HG03064 (cell line): ENCODE measurements around the gene SHOC1.
"Not testable (repeated sequence)": the region's sequence is repeated elsewhere in the genome, so short reads cannot be mapped to it uniquely, and the experiment has no call there.

ENCODE experiments used
- ATAC-seq: cut with Tn5 transposase; IDR thresholded peaks from one replicate; pipeline ENCODE4 v1.9.1; 2021; ENCODE audit warnings: low read depth; ENCODE audit not compliant: unreplicated experiment

SHOC1 gene

GRCh38 chr9:111805830-111806241, 11.1 kb upstream of the SHOC1 start:
- no peak for ATAC-seq

- ATAC-seq, result no peak
Measured at GRCh38 chr9:111805262-111805661, 10.5 kb upstream of the SHOC1 start.

- ATAC-seq, result no peak
Measured at GRCh38 chr9:111804636-111805035, 9.9 kb upstream of the SHOC1 start.

GRCh38 chr9:111803924-111804323, 9.2 kb upstream of the SHOC1 start:
- no peak for ATAC-seq

GRCh38 chr9:111799915-111800526, 5.3 kb upstream of the SHOC1 start:
- ATAC-seq, result no peak

GRCh38 chr9:111799506-111799905, 4.8 kb upstream of the SHOC1 start:
- no peak for ATAC-seq

GRCh38 chr9:111798786-111799185, 4.0 kb upstream of the SHOC1 start:
- ATAC-seq, result no peak

GRCh38 chr9:111795557-111795839, 761 bp upstream of the SHOC1 start:
- ATAC-seq, result no peak

- not testable (repeated sequence) for ATAC-seq
Measured at GRCh38 chr9:111791821-111792220, 2.9 kb downstream of the SHOC1 start.

GRCh38 chr9:111789881-111790280, 4.9 kb downstream of the SHOC1 start:
- no peak for ATAC-seq

GRCh38 chr9:111783857-111784256, 10.9 kb downstream of the SHOC1 start:
- no peak for ATAC-seq

GRCh38 chr9:111783424-111783823, 11.3 kb downstream of the SHOC1 start:
- ATAC-seq, result no peak

- ATAC-seq, result no peak
Measured at GRCh38 chr9:111766066-111766465, 28.7 kb downstream of the SHOC1 start.

GRCh38 chr9:111762556-111762955, 32.2 kb downstream of the SHOC1 start:
- no peak for ATAC-seq

GRCh38 chr9:111759762-111760639, 34.7 kb downstream of the SHOC1 start:
- ATAC-seq, result no peak

GRCh38 chr9:111754800-111755199, 39.9 kb downstream of the SHOC1 start:
- ATAC-seq, result no peak

GRCh38 chr9:111752455-111752854, 42.3 kb downstream of the SHOC1 start:
- no peak for ATAC-seq
